GM12878 (cell line): ENCODE measurements around the gene CXorf65. TPM values are rescaled to one million over a fixed set of nuclear protein-coding genes. Genes with fewer than 3 reads are reported as not detected.

Experiments used
- ATAC-seq: fragments of 200-7000 bp; cut with Tn5 transposase; 3 replicates; pipeline ENCODE4 v1.9.1; 2020; ENCODE audit warnings: mild to moderate bottlenecking, moderate library complexity
- BruUV-seq: library from RNA; stranded (reverse); fragments of 400-500 nt; replicated peaks from 2 replicates; lab custom pipeline; 2021; lab: Mats Ljungman, UMichigan
- CTCF ChIA-PET: fragments of 300-600 bp; sonication (Branson Sonifier 250); formaldehyde crosslinking; extraction: SDS; loops from one replicate; lab custom pipeline; 2021; ENCODE audit warnings: inconsistent platforms; lab: Yijun Ruan, JAX
- POLR2A ChIA-PET: fragments of 350-600 bp; formaldehyde crosslinking; extraction: SDS; loops from one replicate; lab custom pipeline; 2021; ENCODE audit warnings: inconsistent platforms; lab: Charles Lee
- RAD21 ChIA-PET: fragments of 300-600 bp; sonication (Branson Sonifier 250); formaldehyde crosslinking; loops from one replicate; lab custom pipeline; 2023; ENCODE audit warnings: antibody characterized with exemption; ENCODE audit not compliant: unreplicated experiment; lab: Charles Lee
- SMC1A ChIA-PET: fragments of 300-600 bp; sonication (Branson Sonifier 250); formaldehyde crosslinking; loops from one replicate; lab custom pipeline; 2023; ENCODE audit not compliant: unreplicated experiment, uncharacterized antibody; lab: Charles Lee
- DNase-seq: peaks from one replicate; pipeline ENCODE4 v3.0.0-alpha.2; 2011; ENCODE audit warnings: low read depth, low spot score
- FAIRE-seq: peaks from 3 replicates; lab custom pipeline; 2011; peaks lifted over from hg19 to GRCh38; lab: Jason Lieb, UNC
- H2AFZ ChIP-seq: 2 replicates; pipeline ENCODE4 v1.6.0; 2011; ENCODE audit warnings: low read depth, low read length, control low read depth; ENCODE audit not compliant: control insufficient read depth
- H3K27ac ChIP-seq: 2 replicates; pipeline ENCODE4 v1.5.1; 2011; ENCODE audit warnings: control low read depth; ENCODE audit not compliant: control insufficient read depth, insufficient read depth
- H3K27me3 ChIP-seq, 2 experiments: replicated peaks in 1 of 2; 2 replicates each; pipeline versions ENCODE4 v1.6.0 to v1.6.1; 2011; ENCODE audit warnings: low read length in 1 of 2; ENCODE audit not compliant: control insufficient read depth in 2 of 2, insufficient read depth in 2 of 2
- H3K36me3 ChIP-seq, 2 experiments: 2 replicates each; pipeline ENCODE4 v1.5.1; 2011; ENCODE audit warnings: low read length in 1 of 2; ENCODE audit not compliant: control insufficient read depth in 2 of 2, insufficient read depth in 2 of 2
- H3K4me1 ChIP-seq: 2 replicates; pipeline ENCODE4 v1.6.1; 2011; ENCODE audit warnings: mild to moderate bottlenecking, low read length, moderate library complexity, mixed read lengths; ENCODE audit not compliant: control insufficient read depth, insufficient read depth
- H3K4me2 ChIP-seq: 2 replicates; pipeline ENCODE4 v1.6.0; 2011; ENCODE audit warnings: control low read depth; ENCODE audit not compliant: control insufficient read depth, insufficient read depth
- H3K4me3 ChIP-seq: fragments of 200-600 bp; sonication (generic); 2 replicates; pipeline ENCODE4 v1.5.1; 2016
- H3K79me2 ChIP-seq: 2 replicates; pipeline ENCODE4 v1.6.0; 2011; ENCODE audit warnings: low read length; ENCODE audit not compliant: control insufficient read depth, insufficient read depth
- H3K9ac ChIP-seq: 2 replicates; pipeline ENCODE4 v1.8.0; 2011; ENCODE audit warnings: low read length, control low read depth, mixed read lengths; ENCODE audit not compliant: control insufficient read depth, insufficient read depth
- H3K9me3 ChIP-seq: replicated peaks from 3 replicates; pipeline ENCODE4 v1.5.1; 2011; ENCODE audit warnings: mild to moderate bottlenecking, low read length; ENCODE audit not compliant: control insufficient read depth, insufficient read depth
- H4K20me1 ChIP-seq: 2 replicates; pipeline ENCODE4 v1.6.0; 2011; ENCODE audit not compliant: control insufficient read depth, insufficient read depth
- E4F1 ChIP-seq: fragments of 450-650 bp; IDR thresholded peaks from 2 replicates; pipeline ENCODE4 v1.6.1; 2018; ENCODE audit warnings: borderline replicate concordance, mild to moderate bottlenecking; ENCODE audit not compliant: partially characterized antibody
- HSF1 ChIP-seq: fragments of 150-350 bp; IDR thresholded peaks from 2 replicates; pipeline ENCODE4 v1.6.1; 2014; ENCODE audit warnings: mild to moderate bottlenecking, low read depth, low read length
- MTA2 ChIP-seq: fragments of 450-650 bp; IDR thresholded peaks from 2 replicates; pipeline ENCODE4 v1.6.1; 2016; ENCODE audit warnings: low read depth, mild to moderate bottlenecking, moderate library complexity
- PKNOX1 ChIP-seq: fragments of 450-650 bp; IDR thresholded peaks from 2 replicates; pipeline ENCODE4 v1.6.1; 2016; ENCODE audit warnings: mild to moderate bottlenecking
- WGBS: methylation state at CpG from one replicate; pipeline ENCODE4 v1.1.6; 2016; ENCODE audit warnings: low lambda C conversion rate; ENCODE audit not compliant: insufficient replicate concordance, insufficient coverage; ENCODE audit errors: missing lambda C conversion rate; 5-methylcytosine and 5-hydroxymethylcytosine counted together
- in situ Hi-C: fragments of 300-500 bp; cut with MboI; formaldehyde crosslinking; loops from 9 replicates; pipeline ENCODE4 v1.14.3; 2018; ENCODE audit warnings: mixed read lengths
- intact Hi-C: fragments of 100-400 bp; cut with micrococcal nuclease; formaldehyde crosslinking; loops from one replicate; pipeline ENCODE4 v1.14.2; 2022; ENCODE audit not compliant: unreplicated experiment
- polyA plus RNA-seq, 11 experiments: library from polyadenylated mRNA; depleted of rRNA in 4 of 11; unstranded in 6 of 11; stranded (reverse) in 5 of 11; fragments of >200 nt; fragmentation: Nextera tagmentation in 4 of 11; fragmentation: Illumina TruSeq in 1 of 11; extraction: Ambion mirVana in 4 of 11; extraction: Trizol in 1 of 11; gene quantifications; 1 replicate in 1 of 11; 2 replicates in 10 of 11; pipeline versions ENCODE4 v1.2.1 to v1.2.3, GENCODE V29; 2011 to 2016; ENCODE audit warnings: inconsistent platforms in 2 of 11, missing spikeins in 2 of 11, low read depth in 1 of 11
- total RNA-seq, 4 experiments: library from RNA; depleted of rRNA in 3 of 4; stranded (reverse); fragments of >200 nt in 3 of 4; fragmentation: Illumina TruSeq in 1 of 4; extraction: Trizol in 1 of 4; gene quantifications; 2 replicates each; pipeline versions ENCODE4 v1.2.1 to v1.2.3, GENCODE V29; 2013 to 2021

The CXorf65 gene
- total and polyA plus RNA-seq, 10 of the 15 experiments (the other 5 are each of a cell fraction or from before 2014, with no cell fraction given): 0.82 to 4.8 (median 2.3) TPM

DNA sequence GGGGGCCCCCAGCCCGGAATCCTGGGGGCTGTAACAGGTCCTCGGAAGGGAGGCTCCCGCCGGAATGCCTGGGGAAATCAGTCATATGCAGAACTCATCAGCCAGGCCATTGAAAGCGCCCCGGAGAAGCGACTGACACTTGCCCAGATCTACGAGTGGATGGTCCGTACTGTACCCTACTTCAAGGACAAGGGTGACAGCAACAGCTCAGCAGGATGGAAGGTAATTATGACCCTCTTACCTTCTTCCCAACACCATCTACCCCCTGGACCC is 9.8 kb downstream of the CXorf65 start:
- TF ChIP-seq MTA2: no peak
- TF ChIP-seq PKNOX1: no peak
- TF ChIP-seq E4F1: no peak
- TF ChIP-seq HSF1: no peak
- TF ChIP-seq, all 136 proteins: peak for 0
- BruUV-seq: no TSS peak
- 38% methylated on average over 9 of the region's 9 CpGs for WGBS
- Histone ChIP-seq H3K4me2 (peak overlapping the region; percentile 79), H2AFZ (0 out of 2 replicates have a peak overlapping the region, but pooled peaks have one; percentile 81), H3K4me3 (peak overlapping the region; percentile 64), H3K79me2 (no peaks in the 10 kb centered on the region), H3K36me3 (no peaks in the 10 kb centered on the region), H3K27me3 (no peaks in the 10 kb centered on the region), H4K20me1 (no peaks in the 10 kb centered on the region), H3K9ac (peak overlapping the region; percentile 62; the same call in 1 of the 2 replicates), H3K27ac (no peak overlapping the region), H3K9me3 (no peaks in the 10 kb centered on the region), H3K4me1 (no peaks in the 10 kb centered on the region)
- FAIRE-seq: no peak
- in situ Hi-C loops: no loop called here
- ChIA-PET RAD21 (interaction anchor here (0.6 to 2.4 kb wide), 4 partner anchors 15 to 187 kb away, joined by 5 to 10 read pairs (median 6); partner anchors contain the start of genes IL2RG and NONO), SMC1A (interaction anchor here (1.2 to 2.7 kb wide), 3 partner anchors 21 to 83 kb away, joined by 5 to 10 read pairs (median 7); partner anchors contain the start of gene MED12), POLR2A (interaction anchor here (1.1 to 1.3 kb wide), 2 partner anchors 15 to 85 kb away, joined by 3 to 4 read pairs; partner anchors contain the start of gene IL2RG), CTCF (interaction anchor here (1.7 to 2.3 kb wide), 3 partner anchors 15 to 32 kb away, joined by 9 to 22 read pairs (median 10); partner anchors contain the start of genes IL2RG and MED12)
- no peak for ATAC-seq
- intact Hi-C loops: loop anchor here (10.0 kb wide), 1 partner anchor 188 kb away; the partner anchor contains the start of gene NONO
- no peak for DNase-seq
